GM23248 (cell line): ENCODE measurements around the gene PTMA. TPM values are rescaled to one million over a fixed set of nuclear protein-coding genes. Genes with fewer than 3 reads are reported as not detected.

ENCODE experiments used
- DNase-seq: peaks from one replicate; pipeline ENCODE4 v3.0.0-alpha.2; 2015
- H2AFZ ChIP-seq: fragments of 200-600 bp; sonication (generic); 2 replicates; pipeline ENCODE4 v1.6.1; 2016; ENCODE audit warnings: antibody characterized with exemption
- H3F3A ChIP-seq: fragments of 200-600 bp; sonication (generic); 2 replicates; pipeline ENCODE4 v1.6.1; 2016; ENCODE audit warnings: mild to moderate bottlenecking, antibody characterized with exemption, mixed run types; ENCODE audit not compliant: insufficient read depth
- H3K27ac ChIP-seq: fragments of 200-600 bp; sonication (generic); 2 replicates; pipeline ENCODE4 v1.5.1; 2016; ENCODE audit warnings: mild to moderate bottlenecking
- H3K27me3 ChIP-seq: fragments of 200-600 bp; sonication (generic); replicated peaks from 2 replicates; pipeline ENCODE4 v1.6.1; 2016; ENCODE audit warnings: mild to moderate bottlenecking; ENCODE audit not compliant: insufficient read depth
- H3K36me3 ChIP-seq: fragments of 200-600 bp; sonication (generic); 2 replicates; pipeline ENCODE4 v1.6.1; 2016; ENCODE audit warnings: low read depth, mild to moderate bottlenecking
- H3K4me1 ChIP-seq: fragments of 200-600 bp; sonication (generic); 2 replicates; pipeline ENCODE4 v1.6.1; 2016; ENCODE audit warnings: mild to moderate bottlenecking; ENCODE audit not compliant: insufficient read depth
- H3K4me2 ChIP-seq: fragments of 200-600 bp; sonication (generic); one replicate; pipeline ENCODE4 v1.6.1; 2016; ENCODE audit warnings: mild to moderate bottlenecking; ENCODE audit not compliant: unreplicated experiment
- H3K4me3 ChIP-seq: fragments of 200-600 bp; sonication (generic); 2 replicates; pipeline ENCODE4 v1.5.1; 2016; ENCODE audit warnings: mild to moderate bottlenecking
- H3K79me2 ChIP-seq: fragments of 200-600 bp; sonication (generic); 2 replicates; pipeline ENCODE4 v1.6.1; 2016; ENCODE audit warnings: mild to moderate bottlenecking; ENCODE audit not compliant: insufficient read depth
- H3K9ac ChIP-seq: fragments of 200-600 bp; sonication (generic); 2 replicates; pipeline ENCODE4 v1.6.1; 2016; ENCODE audit warnings: mild to moderate bottlenecking
- H3K9me2 ChIP-seq: fragments of 200-600 bp; sonication (generic); 2 replicates; pipeline ENCODE4 v1.6.1; 2016; ENCODE audit warnings: mixed run types, mild to moderate bottlenecking, moderate library complexity; ENCODE audit not compliant: insufficient read depth
- H3K9me3 ChIP-seq: fragments of 200-600 bp; sonication (generic); one replicate; pipeline ENCODE4 v1.6.1; 2017; ENCODE audit warnings: low read depth
- H4K20me1 ChIP-seq: fragments of 200-600 bp; sonication (generic); 2 replicates; pipeline ENCODE4 v1.6.0; 2016; ENCODE audit not compliant: insufficient read depth
- EZH2 ChIP-seq: fragments of 200-600 bp; sonication (generic); IDR thresholded peaks from 2 replicates; pipeline ENCODE4 v1.6.1; 2018; ENCODE audit warnings: antibody characterized with exemption, mild to moderate bottlenecking; ENCODE audit not compliant: insufficient read depth, poor library complexity, severe bottlenecking
- EZH2phosphoT487 ChIP-seq: fragments of 200-600 bp; sonication (generic); IDR thresholded peaks from 2 replicates; pipeline ENCODE4 v1.6.1; 2018; ENCODE audit warnings: antibody characterized with exemption, moderate library complexity, mild to moderate bottlenecking, low read depth; ENCODE audit not compliant: insufficient read depth
- WGBS, 2 experiments: methylation state at CpG; one replicate each; pipeline ENCODE4 v1.1.6; 2015 to 2017; ENCODE audit warnings: low lambda C conversion rate in 2 of 2, low coverage in 1 of 2; ENCODE audit errors: missing lambda C conversion rate in 2 of 2; 5-methylcytosine and 5-hydroxymethylcytosine counted together
- in situ Hi-C: fragments of 300-500 bp; cut with MboI; formaldehyde crosslinking; loops from 2 replicates; pipeline ENCODE4 v1.15.0; 2020
- polyA plus RNA-seq: library from polyadenylated mRNA; unstranded; fragments of >200 nt; fragmentation: Nextera tagmentation; extraction: Ambion mirVana; gene quantifications from 2 replicates; pipeline ENCODE4 v1.2.1, GENCODE V29; 2016
- total RNA-seq: library from RNA; depleted of rRNA; stranded (reverse); fragments of >200 nt; shearing (Covaris generic); gene quantifications from 2 replicates; pipeline ENCODE4 v1.2.3, GENCODE V29; 2014

The PTMA gene
- total and polyA plus RNA-seq, 2 experiments from 2014 or later, result 318 to 570 TPM

DNA sequence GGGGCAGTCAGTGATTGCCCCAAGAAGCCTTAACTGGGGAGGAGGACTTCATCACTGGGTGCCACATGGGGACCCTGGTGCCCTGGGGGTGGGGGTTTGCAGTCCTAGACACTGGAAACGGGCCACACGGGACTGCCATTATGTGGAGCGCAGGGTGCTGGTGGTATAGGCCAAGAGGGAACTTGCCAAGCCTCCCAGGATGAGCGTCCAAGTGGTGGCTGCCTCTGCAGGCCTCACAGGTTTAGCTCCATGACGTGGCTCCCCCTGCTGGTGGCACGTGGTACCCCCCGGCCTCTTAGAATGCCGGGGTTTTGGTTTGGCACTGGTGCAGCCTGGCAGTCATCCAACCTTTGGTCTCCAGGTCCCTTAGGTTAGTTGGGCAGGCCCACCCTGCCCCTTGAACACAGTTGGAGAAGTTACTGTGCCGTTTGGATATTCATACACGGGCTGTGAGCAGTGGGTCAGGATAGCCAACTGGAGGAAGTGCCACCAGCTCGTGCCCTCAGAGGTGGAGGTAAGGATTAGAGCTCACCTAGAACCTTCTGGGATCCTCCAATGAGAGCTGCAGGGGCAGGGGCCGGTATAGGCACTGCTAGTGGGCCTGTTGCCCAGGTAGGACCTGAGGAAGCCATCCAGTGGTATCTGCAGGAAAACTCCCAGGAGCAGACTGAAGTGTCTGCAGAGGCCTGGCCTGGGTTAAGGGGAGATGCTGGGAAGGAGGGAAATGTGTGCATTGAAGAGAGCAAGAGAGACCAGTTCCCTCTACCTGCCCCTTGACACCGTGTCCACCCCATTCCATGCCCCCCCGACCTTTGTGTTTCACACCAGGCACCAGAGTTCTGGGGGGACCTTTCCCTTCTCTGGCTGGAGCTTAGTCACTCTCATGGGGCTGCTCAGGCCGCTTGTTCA lies 5.7 kb downstream of the PTMA start:
- H3K27ac ChIP-seq, result peak overlapping the region; percentile 27; the same call in 1 of the 2 replicates
- peaks cover 20% of the 10 kb centered on the region for H3F3A ChIP-seq
- in situ Hi-C loops, result loop anchor here (10.0 kb wide), 1 partner anchor 99 kb away; no protein-coding TSS in a partner anchor
- no peaks in the 10 kb centered on the region for H3K36me3 ChIP-seq
- H4K20me1 ChIP-seq, result no peaks in the 10 kb centered on the region
- peak overlapping the region; percentile 43 for H3K9ac ChIP-seq
- no peaks in the 10 kb centered on the region for H3K9me3 ChIP-seq
- no peak overlapping the region for H2AFZ ChIP-seq
- 27 to 28% methylated on average over 15 of the region's 15 CpGs for WGBS, 2 experiments
- peaks cover 38% of the 10 kb centered on the region for H3K4me1 ChIP-seq
- H3K27me3 ChIP-seq, result no peaks in the 10 kb centered on the region
- H3K4me2 ChIP-seq, result no peak overlapping the region
- no peak overlapping the region for H3K4me3 ChIP-seq
- H3K79me2 ChIP-seq, result peaks cover 36% of the 10 kb centered on the region
- peak; percentile 89 for DNase-seq
- H3K9me2 ChIP-seq, result no peaks in the 10 kb centered on the region
- TF ChIP-seq EZH2phosphoT487 (no peak), EZH2 (no peak)

DNA sequence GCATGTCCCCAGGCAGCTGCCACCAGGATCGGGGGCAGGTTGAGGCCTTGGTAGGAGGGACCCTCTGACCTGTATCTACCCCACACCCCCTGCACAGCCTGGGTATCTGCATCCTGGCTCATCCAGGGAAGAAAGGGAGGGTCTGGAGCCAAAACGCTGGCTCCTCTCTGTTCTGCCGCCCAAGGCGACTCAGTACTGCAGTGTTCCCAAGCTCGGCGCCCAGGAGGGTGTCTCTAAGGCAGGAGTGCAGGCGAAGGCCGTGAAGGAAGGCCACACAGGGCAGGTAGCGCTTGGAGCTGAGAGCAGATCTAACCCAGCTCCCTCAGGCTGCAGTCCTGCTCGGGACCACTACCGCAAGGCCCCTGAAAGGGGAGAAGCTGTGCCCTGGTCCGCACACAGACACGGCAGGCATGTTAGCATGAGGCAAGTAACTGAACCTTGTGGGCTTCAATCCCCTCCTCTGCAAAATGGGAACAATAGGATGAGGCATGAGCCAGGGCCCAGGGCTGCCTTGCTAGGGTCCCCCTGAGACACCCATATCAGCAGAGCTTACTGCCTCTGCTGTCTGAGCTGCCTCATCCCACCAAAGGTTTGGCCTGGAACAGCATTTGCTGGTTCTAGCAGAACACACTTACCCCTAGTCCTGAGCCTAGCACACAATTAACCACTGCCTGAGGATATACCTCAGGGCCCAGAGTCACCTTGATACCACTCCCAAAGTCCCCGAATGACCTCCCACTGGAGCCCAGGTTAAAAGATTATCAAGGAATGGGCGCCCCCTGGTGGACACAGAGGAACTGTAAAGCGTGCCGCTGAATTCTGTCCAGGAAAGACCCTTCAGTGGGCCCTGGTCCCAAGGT lies 6.5 kb downstream of the PTMA start:
- Histone ChIP-seq H3K36me3 (no peaks in the 10 kb centered on the region), H3K9me3 (no peaks in the 10 kb centered on the region), H3K79me2 (peaks cover 27% of the 10 kb centered on the region), H3K27ac (no peak overlapping the region), H3K4me3 (no peak overlapping the region), H2AFZ (no peak overlapping the region), H3K27me3 (no peaks in the 10 kb centered on the region), H3F3A (peaks cover 20% of the 10 kb centered on the region), H3K4me1 (peaks cover 38% of the 10 kb centered on the region), H3K9ac (no peak overlapping the region), H3K4me2 (no peak overlapping the region), H3K9me2 (no peaks in the 10 kb centered on the region), H4K20me1 (no peaks in the 10 kb centered on the region)
- in situ Hi-C loops, result loop anchor here (5.0 to 10.0 kb wide), 2 partner anchors 38 to 100 kb away; no protein-coding TSS in a partner anchor
- DNase-seq, result peak; percentile 68
- no peak for TF ChIP-seq EZH2
- TF ChIP-seq EZH2phosphoT487, result no peak
- WGBS, 2 experiments, result 57 to 59% methylated on average over 16 to 17 of the region's 17 CpGs

DNA sequence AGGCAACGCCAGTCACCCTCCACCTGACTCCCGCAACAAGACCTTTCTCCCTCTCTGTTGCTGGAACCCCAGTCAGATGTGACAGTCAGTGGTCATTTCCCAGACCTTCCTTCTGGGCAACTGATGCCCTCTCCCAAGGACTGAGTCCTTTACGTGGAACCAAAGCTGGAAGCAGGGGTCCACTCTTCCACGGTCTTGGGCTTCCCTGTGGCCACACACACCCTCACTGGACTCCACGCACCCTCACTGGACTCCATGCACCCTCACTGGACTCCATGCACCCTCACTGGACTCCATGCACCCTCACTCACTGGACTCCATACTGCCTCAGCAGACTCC lies 7.1 kb downstream of the PTMA start:
- in situ Hi-C loops, result loop anchor here (5.0 to 10.0 kb wide), 2 partner anchors 38 to 101 kb away; no protein-coding TSS in a partner anchor
- no peaks in the 10 kb centered on the region for H4K20me1 ChIP-seq
- H3K36me3 ChIP-seq, result no peaks in the 10 kb centered on the region
- no peaks in the 10 kb centered on the region for H3K27me3 ChIP-seq
- H3K4me1 ChIP-seq, result peaks cover 38% of the 10 kb centered on the region
- no peaks in the 10 kb centered on the region for H3K9me3 ChIP-seq
- TF ChIP-seq EZH2phosphoT487 (no peak), EZH2 (no peak)
- no peak overlapping the region for H3K4me2 ChIP-seq
- H2AFZ ChIP-seq, result no peak overlapping the region
- H3K27ac ChIP-seq, result no peak overlapping the region
- peaks cover 23% of the 10 kb centered on the region for H3K79me2 ChIP-seq
- WGBS, 2 experiments, result 24 to 39% methylated on average over 5 of the region's 5 CpGs
- no peaks in the 10 kb centered on the region for H3K9me2 ChIP-seq
- no peak overlapping the region for H3K4me3 ChIP-seq
- no peak for DNase-seq
- H3F3A ChIP-seq, result peaks cover 20% of the 10 kb centered on the region
- H3K9ac ChIP-seq, result no peak overlapping the region

DNA sequence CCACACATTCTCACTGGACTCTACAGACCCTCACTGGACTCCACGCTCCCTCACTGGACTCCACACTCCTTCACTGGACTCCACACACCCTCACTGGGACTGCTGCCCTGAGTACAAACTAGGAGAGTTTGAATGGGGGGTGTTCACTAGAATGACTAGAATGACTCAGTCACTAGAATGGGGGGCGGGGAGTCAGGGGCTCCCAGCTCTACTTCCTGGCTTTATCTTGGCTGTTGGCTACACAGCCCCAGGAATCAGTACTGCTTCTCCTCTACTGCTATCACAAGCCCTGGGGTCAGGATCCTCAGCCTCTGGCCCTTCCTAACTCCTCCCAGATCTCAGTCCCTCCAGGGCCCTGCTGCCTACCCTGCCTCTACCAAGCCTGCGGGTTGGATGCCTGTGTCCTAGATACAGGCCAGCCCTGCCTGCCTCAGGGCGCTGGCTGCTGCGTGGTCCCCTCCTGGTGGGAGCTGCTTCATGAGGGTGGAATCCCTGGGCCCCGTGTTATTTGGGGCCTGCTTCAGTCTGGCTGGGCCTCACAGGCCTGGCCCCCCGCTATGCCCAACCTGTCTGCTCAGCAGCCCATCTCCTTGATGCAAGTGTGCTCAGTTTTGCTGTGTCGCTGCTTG lies 7.8 kb downstream of the PTMA start:
- 90% methylated on average over 8 of the region's 8 CpGs for WGBS, 2 experiments
- H3K4me2 ChIP-seq, result no peak overlapping the region
- TF ChIP-seq EZH2phosphoT487 (no peak), EZH2 (no peak)
- H3K4me1 ChIP-seq, result peaks cover 38% of the 10 kb centered on the region
- no peak overlapping the region for H3K4me3 ChIP-seq
- peaks cover 17% of the 10 kb centered on the region for H3K79me2 ChIP-seq
- no peaks in the 10 kb centered on the region for H4K20me1 ChIP-seq
- H3K9ac ChIP-seq, result no peak overlapping the region
- peaks cover 20% of the 10 kb centered on the region for H3F3A ChIP-seq
- DNase-seq, result peak; percentile 58
- H3K36me3 ChIP-seq, result no peaks in the 10 kb centered on the region
- H3K9me2 ChIP-seq, result no peaks in the 10 kb centered on the region
- no peaks in the 10 kb centered on the region for H3K9me3 ChIP-seq
- 0 out of 2 replicates have a peak overlapping the region, but pooled peaks have one; percentile 26 for H2AFZ ChIP-seq
- in situ Hi-C loops, result loop anchor here (5.0 to 10.0 kb wide), 2 partner anchors 39 to 101 kb away; no protein-coding TSS in a partner anchor
- no peaks in the 10 kb centered on the region for H3K27me3 ChIP-seq
- H3K27ac ChIP-seq, result peak overlapping the region; percentile 47
